GM18505 (cell line): Measurements from ENCODE around the gene EDAR.

ENCODE experiments used
- ATAC-seq: cut with Tn5 transposase; IDR thresholded peaks from one replicate; pipeline ENCODE4 v1.9.1; 2021; ENCODE audit not compliant: unreplicated experiment
- POLR2A ChIP-seq: IDR thresholded peaks from 4 replicates; pipeline ENCODE4 v1.6.1; 2011; ENCODE audit warnings: borderline replicate concordance; ENCODE audit not compliant: insufficient read depth, insufficient read length; ENCODE audit errors: extremely low read depth

EDAR gene

DNA sequence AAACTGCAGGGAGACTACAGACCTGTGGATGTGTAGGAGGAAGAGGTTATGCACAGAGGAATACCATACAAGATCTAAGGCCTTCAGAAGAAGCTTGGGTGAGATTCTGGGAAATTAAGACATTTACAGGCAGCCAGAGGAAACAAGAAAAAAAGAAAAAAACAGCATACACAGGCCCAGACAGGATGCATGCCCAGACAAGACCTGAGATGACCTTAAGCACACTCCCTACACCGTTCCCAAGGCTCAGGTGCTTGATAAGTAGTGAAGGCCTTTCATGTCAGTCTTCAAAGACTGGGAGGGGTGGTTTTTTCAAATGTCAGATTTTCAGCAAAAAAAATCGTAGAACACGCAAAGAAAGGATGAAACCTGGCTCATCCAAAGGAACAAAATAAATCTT, 119.5 kb downstream of the EDAR start:
- TF ChIP-seq POLR2A, result no peak
- ATAC-seq, result no peak

DNA sequence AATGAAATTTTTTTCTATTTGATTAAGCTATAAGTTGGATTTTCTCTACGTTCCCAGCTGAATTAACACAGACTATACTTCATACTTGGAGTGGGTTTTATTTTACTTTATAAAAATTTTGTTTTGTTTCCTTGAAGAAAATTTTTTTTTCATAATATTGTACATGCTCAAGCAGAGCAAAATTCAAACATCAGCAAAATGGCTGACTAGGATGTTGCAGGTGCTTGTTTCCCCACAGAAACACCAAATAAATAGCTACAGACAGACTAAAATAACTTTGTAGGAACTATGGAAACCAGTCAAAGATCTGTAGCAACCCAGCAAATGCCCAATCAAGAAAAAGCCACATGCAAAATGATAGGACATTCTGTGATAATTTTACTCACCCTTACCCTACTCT, 120.1 kb downstream of the EDAR start:
- ATAC-seq, result no peak
- TF ChIP-seq POLR2A, result no peak

DNA sequence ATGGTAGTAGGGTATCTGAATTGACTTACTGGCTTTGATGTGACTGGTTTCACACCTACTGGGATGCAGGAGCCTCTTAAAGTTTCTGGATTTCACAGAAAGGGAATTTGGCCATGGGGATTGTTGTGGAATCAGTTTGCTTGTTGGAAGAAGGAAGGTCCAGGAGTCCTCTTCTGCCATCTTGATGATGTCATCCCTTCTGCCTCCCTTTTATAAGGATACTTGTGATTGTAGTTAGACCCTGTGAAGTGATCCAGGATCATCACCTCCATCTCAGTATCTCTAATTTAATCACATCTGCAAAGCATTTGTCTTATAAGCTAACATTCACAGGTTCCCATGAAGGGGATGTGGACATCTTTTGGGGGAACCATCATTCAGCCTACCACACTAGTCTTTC, 123.0 kb downstream of the EDAR start:
- TF ChIP-seq POLR2A, result no peak

DNA sequence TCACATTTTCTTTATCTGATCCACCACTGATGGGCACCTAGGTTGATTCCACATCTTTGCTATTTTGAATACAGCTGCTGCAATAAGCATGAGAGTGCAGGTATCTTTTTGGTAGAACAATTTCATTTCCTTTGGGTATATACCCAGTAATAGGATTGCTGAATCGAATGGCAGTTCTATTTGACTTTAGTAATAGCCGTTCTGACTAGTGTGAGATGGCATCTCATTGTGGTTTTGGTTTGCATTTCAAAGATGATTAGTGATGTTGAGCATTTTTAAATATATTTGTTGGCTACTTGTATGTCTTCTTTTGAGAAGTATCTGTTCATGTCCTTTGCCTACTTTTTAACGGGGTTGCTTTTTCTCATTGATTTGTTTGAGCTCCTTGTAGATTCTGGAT, 130.1 kb downstream of the EDAR start:
- TF ChIP-seq POLR2A, result no peak
- ATAC-seq, result no peak

More for the DNA sequence above, 123.0 kb downstream of the EDAR start:
- ATAC-seq, result no peak

DNA sequence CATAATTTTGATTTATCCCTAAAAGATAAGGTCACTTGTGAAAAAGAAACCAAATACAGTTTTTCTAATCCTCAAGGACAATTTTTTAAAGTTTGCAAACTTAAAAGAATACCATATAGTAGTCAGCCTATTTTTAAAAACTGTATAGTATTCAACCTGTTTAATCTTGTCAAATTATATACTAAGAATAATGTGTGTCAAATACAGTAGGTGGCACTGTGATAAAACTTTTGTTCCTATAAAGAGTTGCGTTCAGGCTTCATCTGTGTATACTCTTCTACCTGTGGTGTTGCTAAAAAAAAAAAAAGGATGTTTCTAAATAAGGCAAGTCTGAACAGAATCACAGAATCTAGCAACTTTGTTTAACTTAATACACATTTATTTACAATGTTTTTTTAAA, 133.8 kb downstream of the EDAR start:
- ATAC-seq, result no peak
- TF ChIP-seq POLR2A, result no peak

DNA sequence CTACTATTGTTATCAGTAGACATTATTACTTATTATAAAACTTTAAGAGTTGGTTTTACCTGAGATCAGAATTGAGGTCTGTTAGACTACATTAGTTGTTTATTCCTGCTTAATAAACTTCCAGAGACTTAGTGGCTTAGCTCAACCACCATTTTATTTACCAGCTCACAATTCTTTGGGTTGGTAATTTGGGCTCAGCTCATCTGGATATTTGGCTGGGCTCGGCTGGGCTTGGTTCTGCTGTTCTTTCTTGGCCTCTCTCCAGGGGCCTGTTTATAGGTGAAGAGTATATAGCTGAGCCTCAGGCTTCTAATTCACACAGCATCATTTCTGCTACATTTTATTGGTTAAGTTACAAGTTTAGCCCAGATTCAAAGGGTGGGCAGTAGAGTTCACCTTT, 134.5 kb downstream of the EDAR start:
- ATAC-seq, result no peak
- no peak for TF ChIP-seq POLR2A

DNA sequence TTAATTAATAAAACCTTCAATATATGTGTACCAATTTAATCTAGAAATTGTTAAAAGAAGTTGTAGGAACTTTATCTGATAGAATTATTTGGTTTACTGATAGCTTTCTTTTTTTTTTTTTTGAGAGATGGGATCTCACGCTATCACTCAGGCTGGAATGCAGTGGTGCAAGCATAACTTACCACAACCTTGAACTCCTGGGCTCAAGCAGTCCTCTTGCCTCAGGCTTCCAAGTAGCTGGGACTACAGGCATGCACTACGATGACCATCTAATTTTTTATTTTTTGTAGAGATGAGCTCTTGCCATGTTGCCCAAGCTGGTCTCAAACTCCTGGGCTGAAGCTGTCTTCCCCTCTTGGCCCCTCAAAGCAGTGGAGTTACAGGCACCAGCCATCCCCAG, 135.6 kb downstream of the EDAR start:
- ATAC-seq, result no peak

DNA sequence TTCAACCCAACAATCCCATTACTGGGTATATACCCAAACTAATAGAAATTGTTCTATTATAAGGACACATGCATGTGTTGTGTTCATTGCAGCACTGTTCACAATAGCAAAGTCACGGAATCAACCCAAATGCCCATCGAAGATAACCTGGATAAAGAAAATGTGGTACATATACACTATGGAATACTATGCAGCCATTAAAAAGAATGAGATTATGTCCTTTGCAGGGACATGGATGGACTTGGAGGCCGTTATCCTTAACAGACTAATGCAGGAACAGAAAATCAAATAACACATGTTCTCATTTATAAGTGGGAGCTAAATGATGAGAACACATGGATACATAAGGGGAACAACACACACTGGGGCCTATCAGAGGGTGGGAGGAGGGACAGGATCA, 136.6 kb downstream of the EDAR start:
- TF ChIP-seq POLR2A, result no peak
- ATAC-seq, result no peak

More for the DNA sequence above, 135.6 kb downstream of the EDAR start:
- TF ChIP-seq POLR2A, result no peak

DNA sequence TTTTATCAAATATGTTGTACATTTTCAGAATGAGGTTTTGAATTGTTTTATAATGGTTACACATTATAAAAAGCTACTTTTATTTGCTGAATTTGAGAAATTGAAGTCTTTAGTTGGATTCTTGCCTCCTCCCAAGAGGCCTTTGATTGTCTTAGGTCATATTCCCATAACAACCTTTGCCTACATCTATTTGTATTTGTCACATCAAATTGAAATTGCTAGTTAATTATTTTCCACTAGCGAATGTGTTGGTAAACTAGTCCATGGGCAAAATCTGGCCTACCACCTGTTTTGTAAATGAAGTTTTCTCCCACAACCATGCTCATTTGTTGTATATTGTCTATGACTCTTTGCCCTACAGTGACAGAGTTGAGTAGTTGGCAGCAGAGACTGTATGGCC, 142.0 kb downstream of the EDAR start:
- no peak for TF ChIP-seq POLR2A
- ATAC-seq, result no peak

DNA sequence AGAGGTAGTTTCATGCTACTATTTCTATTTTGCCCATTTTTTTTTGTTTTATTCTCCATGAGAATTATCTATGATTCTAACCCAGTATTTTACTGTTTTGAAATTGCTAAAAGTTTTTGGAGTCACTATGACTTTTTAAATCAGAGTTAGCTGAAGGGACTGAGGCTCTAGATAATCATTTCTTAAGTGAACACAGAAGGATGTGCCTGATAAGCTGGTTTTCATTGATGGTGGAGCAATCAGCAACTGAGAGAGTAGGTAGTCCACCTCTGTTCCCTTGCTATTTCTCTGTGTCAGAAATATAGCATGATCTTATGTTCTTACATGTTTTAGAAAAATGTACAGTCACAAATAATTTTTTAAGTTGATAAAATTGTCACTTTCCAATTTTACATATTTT, 143.1 kb downstream of the EDAR start:
- TF ChIP-seq POLR2A, result no peak
- ATAC-seq, result no peak
